Stimulated activated CD8-positive, alpha-beta memory T cell treated with anti-CD3 and anti-CD28 coated beads, Interleukin-12 subunit alpha, Interleukin-12 subunit beta, amount 100 ng/mL, for 4 hours (primary cell): Measurements from ENCODE around the gene SEC14L1.
"Not testable (repeated sequence)": the region's sequence is repeated elsewhere in the genome, so short reads cannot be mapped to it uniquely, and the experiment has no call there.

Source experiments
- DNase-seq: peaks from one replicate; pipeline ENCODE4 v3.0.0-alpha.2; 2020; ENCODE audit warnings: low read depth

Gene SEC14L1

DNA sequence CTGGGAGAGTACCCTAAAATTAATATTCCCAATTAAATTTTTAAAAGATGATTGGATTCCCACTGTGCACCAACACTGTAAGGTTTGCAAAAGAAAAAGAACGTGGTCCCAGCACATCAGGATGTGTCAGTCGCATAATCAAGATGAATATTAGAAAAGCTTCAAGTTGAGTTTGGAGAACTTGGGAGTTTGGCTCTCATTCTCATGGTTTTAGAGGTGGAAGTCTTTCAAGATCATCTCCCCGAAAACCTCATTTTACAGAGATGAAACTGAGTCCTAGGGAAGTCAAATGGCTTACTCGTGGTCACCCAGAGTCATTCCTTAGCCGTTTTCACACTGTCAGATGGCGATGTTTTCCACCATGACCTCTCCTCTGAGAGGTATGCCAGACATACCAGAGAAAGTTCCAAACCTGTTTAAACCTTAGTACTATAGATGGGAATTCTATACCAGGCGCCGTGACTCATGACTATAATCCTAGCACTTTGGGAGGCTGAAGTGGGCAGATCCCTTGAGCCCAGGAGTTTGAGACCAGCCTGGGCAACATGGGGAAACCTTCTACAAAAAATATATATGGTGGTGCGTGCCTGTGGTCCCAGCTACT, 1.2 kb downstream of the SEC14L1 start:
- no peak for DNase-seq

DNA sequence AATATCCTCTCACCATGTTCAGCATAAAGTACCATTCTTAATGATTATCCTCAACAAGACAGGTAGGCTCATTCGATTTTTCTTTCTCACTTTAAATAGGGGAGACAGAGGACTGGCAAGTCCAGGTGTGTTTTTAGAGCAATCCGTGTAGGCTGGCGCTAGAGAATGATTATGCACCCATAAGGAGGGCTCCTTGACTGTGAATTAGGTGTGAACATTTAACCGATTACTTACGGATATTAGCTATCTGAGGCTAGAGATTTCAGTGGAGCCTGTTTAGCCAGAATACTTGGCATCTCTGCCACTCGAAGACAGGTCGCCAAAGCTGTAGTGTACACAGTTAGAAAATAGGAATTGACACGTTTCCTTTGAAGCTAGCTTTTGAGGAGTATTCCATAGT, 1.9 kb downstream of the SEC14L1 start:
- no peak for DNase-seq

- no peak for DNase-seq
Measured at GRCh38 chr17:77143306-77143705, 2.5 kb downstream of the SEC14L1 start.

- DNase-seq, result no peak
Measured at GRCh38 chr17:77144227-77144626, 3.5 kb downstream of the SEC14L1 start.

DNA sequence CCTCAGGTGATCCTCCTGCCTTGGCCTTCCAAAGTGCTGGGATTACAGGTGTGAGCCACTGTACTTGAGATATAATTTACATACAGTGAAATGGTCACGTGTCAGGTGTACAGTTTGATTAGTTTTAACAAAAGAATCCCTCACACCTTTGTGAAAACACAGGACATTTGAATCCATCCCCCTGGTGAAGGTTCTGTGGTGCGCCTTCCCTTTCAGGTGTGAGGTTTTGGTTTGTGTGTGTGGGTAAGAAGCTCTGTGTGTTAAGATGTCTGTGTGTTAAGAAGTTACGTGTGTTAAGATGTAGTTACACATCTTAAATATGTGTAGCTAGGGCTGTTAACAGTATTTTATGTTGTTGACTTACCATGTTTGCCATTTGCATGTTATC, 4.4 kb downstream of the SEC14L1 start:
- no peak for DNase-seq

- DNase-seq, result no peak
Measured at GRCh38 chr17:77145612-77146245, 5.0 kb downstream of the SEC14L1 start.

DNA sequence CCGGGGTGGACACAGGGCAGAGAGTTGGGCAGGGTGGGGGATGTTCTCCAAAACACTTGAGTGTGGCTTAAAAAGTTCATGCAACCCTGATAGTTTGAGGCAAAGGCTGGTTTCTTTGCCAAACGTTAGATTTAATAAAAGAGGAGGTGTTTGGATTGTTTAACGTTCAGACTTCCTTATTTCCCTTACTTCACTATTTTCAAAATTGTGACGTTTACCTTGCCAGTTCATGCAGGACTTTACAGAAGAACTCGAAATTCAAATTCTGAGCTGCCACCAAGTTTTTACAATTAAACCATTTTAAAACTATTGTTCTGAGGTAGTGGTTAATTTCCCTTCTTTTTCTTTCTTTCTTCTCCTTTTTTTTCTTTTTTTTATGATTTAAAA, 5.5 kb downstream of the SEC14L1 start:
- DNase-seq, result no peak

- DNase-seq, result no peak
Measured at GRCh38 chr17:77146882-77147281, 6.1 kb downstream of the SEC14L1 start.

GRCh38 chr17:77147357-77147801, 6.6 kb downstream of the SEC14L1 start:
- no peak for DNase-seq

DNA sequence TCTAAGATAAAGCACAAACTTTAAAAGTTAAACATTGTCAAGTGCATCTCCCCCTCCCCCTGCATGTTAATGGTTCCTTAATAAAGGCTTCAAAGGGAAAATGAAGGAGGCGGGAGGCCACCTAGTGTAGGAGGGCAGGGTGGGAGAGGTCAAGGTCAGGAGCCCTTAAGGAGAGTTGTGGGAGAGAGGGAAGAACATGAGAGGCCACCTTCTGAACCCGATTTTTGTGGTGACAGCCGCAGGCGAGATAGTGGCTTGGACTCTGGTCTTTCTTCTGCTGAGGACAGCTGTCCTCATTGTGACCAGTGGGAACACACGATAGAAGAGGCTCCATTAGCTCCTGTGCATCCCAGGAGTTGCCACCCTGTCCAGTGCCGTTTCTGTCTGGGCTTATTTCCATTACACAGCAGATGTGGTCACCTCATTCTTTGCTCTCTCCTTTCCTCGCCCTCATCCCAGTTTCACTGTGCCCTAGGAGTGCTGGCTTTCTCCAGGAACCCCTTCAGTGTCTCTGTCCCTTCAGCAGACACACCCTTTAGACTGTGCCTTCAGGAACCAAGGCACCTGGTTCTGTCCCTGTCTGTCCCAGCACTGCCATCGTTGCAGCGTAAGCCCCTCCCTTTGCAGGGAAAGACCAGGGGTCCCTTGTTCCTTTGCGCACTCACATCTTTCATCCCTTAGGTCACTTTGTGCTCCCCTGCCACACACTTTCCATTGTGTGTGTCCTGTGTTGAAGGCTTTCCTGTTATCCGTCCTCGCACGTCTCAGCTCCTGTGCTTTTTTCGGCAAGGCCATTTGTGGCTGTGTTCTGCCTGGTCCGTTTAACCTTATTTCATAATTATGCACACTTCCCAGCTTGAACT, 7.5 kb downstream of the SEC14L1 start:
- no peak for DNase-seq

GRCh38 chr17:77148940-77149510, 8.3 kb downstream of the SEC14L1 start:
- DNase-seq, result no peak

- DNase-seq, result no peak
Measured at GRCh38 chr17:77150196-77150595, 9.4 kb downstream of the SEC14L1 start.

DNA sequence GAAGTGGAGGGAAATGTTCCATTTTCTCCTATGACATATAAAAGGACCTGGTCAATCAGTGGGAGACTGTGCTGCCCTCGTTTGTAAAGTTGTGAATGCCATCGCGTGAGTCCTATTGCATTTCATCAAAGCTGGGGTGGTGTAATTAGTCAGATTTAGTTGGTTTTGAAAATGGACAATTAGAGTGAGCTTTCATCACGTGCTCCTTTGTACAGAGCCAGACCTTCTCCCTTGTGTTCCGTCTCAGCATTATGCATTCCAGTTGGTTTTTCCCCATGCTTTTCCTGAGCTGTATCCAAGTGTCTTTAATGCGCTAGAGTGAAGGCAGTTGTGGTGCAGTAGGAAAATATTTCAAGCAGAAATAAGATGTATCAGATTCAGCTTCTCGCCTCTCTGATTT, 10.4 kb downstream of the SEC14L1 start:
- no peak for DNase-seq

DNA sequence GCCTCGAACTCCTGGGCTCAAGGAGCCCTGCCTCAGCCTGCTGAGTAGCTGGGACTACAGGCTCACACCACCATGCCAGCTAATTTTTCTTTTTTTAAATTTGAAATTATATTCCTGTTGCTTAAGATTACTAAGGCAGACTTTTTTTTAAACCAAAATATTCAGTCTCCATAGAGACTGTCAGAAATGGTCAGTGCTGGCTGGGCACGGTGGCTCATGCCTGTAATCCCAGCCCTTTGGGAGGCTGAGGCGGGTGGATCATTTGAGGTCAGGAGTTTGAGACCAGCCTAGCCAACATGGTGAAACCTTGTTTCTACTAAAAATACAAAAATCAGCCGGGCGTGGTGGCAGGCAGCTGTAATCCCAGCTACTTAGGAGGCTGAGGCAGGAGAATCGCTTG, 11.3 kb downstream of the SEC14L1 start:
- not testable (repeated sequence) for DNase-seq

- no peak for DNase-seq
Measured at GRCh38 chr17:77153472-77153871, 12.7 kb downstream of the SEC14L1 start.

- no peak for DNase-seq
Measured at GRCh38 chr17:77153999-77154586, 13.3 kb downstream of the SEC14L1 start.

- DNase-seq, result no peak
Measured at GRCh38 chr17:77155125-77155524, 14.4 kb downstream of the SEC14L1 start.

DNA sequence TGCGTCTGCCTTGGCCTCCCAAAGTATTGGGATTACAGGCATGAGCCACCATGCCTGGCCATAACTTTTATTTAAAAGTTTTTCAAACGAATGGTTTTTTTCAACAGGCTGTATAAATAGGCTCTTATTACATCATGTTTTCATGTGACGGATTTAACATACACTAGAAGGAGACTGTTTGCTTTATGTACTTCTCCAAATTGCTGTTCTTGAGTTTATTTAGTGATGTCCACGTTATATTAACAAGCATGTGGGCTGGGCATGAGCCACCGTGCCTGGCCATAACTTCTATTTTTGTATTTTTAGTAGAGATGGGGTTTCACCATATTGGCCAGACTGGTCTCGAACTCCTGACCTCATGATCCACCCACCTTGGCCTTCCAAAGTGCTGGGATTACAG, 17.0 kb downstream of the SEC14L1 start:
- DNase-seq, result not testable (repeated sequence)

- DNase-seq, result no peak
Measured at GRCh38 chr17:77160091-77160874, 19.5 kb downstream of the SEC14L1 start.

GRCh38 chr17:77160875-77161530, 20.2 kb downstream of the SEC14L1 start:
- no peak for DNase-seq

GRCh38 chr17:77161953-77162352, 21.2 kb downstream of the SEC14L1 start:
- DNase-seq, result no peak
